Osteocyte (in vitro differentiated cells): ENCODE results near the gene TP53INP2. TPM values are rescaled to one million over a fixed set of nuclear protein-coding genes. Genes with fewer than 3 reads are reported as not detected.

ENCODE experiments used
- DNase-seq: peaks from one replicate; pipeline ENCODE4 v3.0.0; 2021; ENCODE audit warnings: mixed read lengths; ENCODE audit not compliant: unreplicated experiment; ENCODE audit errors: extremely low spot score
- H3K27ac Mint-ChIP-seq: one replicate; pipeline ENCODE4 v1.8.0; 2021; ENCODE audit warnings: mild to moderate bottlenecking, mixed read lengths; ENCODE audit not compliant: unreplicated experiment
- H3K27me3 Mint-ChIP-seq: one replicate; pipeline ENCODE4 v1.8.0; 2021; ENCODE audit warnings: mixed read lengths; ENCODE audit not compliant: unreplicated experiment
- H3K36me3 Mint-ChIP-seq: one replicate; pipeline ENCODE4 v1.8.0; 2021; ENCODE audit warnings: mixed read lengths; ENCODE audit not compliant: unreplicated experiment
- H3K4me1 Mint-ChIP-seq: one replicate; pipeline ENCODE4 v1.8.0; 2021; ENCODE audit warnings: mixed read lengths; ENCODE audit not compliant: unreplicated experiment
- H3K4me3 Mint-ChIP-seq: one replicate; pipeline ENCODE4 v1.8.0; 2021; ENCODE audit warnings: mild to moderate bottlenecking, moderate library complexity, mixed read lengths; ENCODE audit not compliant: unreplicated experiment
- H3K9me3 Mint-ChIP-seq: one replicate; pipeline ENCODE4 v1.8.0; 2021; ENCODE audit warnings: mixed read lengths; ENCODE audit not compliant: unreplicated experiment
- CTCF ChIP-seq: fragments of 200-600 bp; sonication (generic); IDR thresholded peaks from 2 replicates; pipeline ENCODE4 v1.5.0; 2021; ENCODE audit warnings: antibody characterized with exemption, mild to moderate bottlenecking, moderate library complexity
- total RNA-seq: library from RNA; stranded (reverse); gene quantifications from 2 replicates; pipeline ENCODE4 v1.2.1, GENCODE V29; 2021

Gene TP53INP2
- total RNA-seq, 1 donor from 2014 or later, result 34.3 TPM

- no peak overlapping the region for H3K27ac Mint-ChIP-seq
- no peaks in the 10 kb centered on the region for H3K4me1 Mint-ChIP-seq
- DNase-seq, result no peak
Observed at GRCh38 chr20:34683667-34684066, 20.5 kb upstream of the TP53INP2 start.

GRCh38 chr20:34689486-34689885 lies 14.7 kb upstream of the TP53INP2 start:
- no peak overlapping the region for H3K27ac Mint-ChIP-seq
- DNase-seq, result no peak
- no peaks in the 10 kb centered on the region for H3K27me3 Mint-ChIP-seq
- TF ChIP-seq CTCF, result no peak
- no peaks in the 10 kb centered on the region for H3K4me1 Mint-ChIP-seq
- H3K4me3 Mint-ChIP-seq, result no peak overlapping the region
- no peaks in the 10 kb centered on the region for H3K36me3 Mint-ChIP-seq
- no peaks in the 10 kb centered on the region for H3K9me3 Mint-ChIP-seq

More at GRCh38 chr20:34683667-34684066, 20.5 kb upstream of the TP53INP2 start:
- H3K27me3 Mint-ChIP-seq, result no peaks in the 10 kb centered on the region
- H3K9me3 Mint-ChIP-seq, result no peaks in the 10 kb centered on the region
- H3K36me3 Mint-ChIP-seq, result no peaks in the 10 kb centered on the region
- H3K4me3 Mint-ChIP-seq, result no peak overlapping the region
- TF ChIP-seq CTCF, result no peak

DNA sequence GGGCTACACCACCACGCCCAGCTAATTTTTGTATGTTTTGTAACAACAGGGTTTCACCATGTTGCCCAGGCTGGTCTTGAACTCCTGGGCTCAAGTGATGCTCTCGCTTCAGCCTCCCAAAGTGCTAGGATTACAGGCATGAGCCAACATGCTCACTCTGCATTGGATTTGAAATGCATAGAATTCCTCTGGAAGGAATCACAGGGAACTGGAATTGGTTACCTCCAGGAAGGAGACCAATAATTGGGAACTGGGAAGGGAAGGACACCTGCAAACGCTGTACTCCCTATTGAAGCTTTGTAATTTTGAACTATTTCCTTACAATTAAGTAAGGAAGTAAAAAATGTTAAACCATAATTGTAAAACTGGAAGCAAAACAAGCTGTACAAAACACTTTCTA lies 12.3 kb upstream of the TP53INP2 start:
- no peaks in the 10 kb centered on the region for H3K9me3 Mint-ChIP-seq

GRCh38 chr20:34693414-34693813 lies 10.7 kb upstream of the TP53INP2 start:
- Mint-ChIP-seq H3K4me3 (no peak overlapping the region), H3K9me3 (no peaks in the 10 kb centered on the region), H3K36me3 (no peaks in the 10 kb centered on the region), H3K27ac (no peak overlapping the region), H3K4me1 (no peaks in the 10 kb centered on the region), H3K27me3 (peaks cover 6% of the 10 kb centered on the region)
- no peak for DNase-seq
- no peak for TF ChIP-seq CTCF

More for the DNA sequence above, 12.3 kb upstream of the TP53INP2 start:
- no peaks in the 10 kb centered on the region for H3K36me3 Mint-ChIP-seq
- no peak overlapping the region for H3K4me3 Mint-ChIP-seq
- H3K27ac Mint-ChIP-seq, result no peak overlapping the region
- no peaks in the 10 kb centered on the region for H3K4me1 Mint-ChIP-seq
- H3K27me3 Mint-ChIP-seq, result peaks cover 6% of the 10 kb centered on the region
- TF ChIP-seq CTCF, result no peak
- DNase-seq, result no peak

GRCh38 chr20:34701405-34702085 lies 2.6 kb upstream of the TP53INP2 start:
- Mint-ChIP-seq H3K4me3 (peak overlapping the region; percentile 23), H3K4me1 (peaks cover 28% of the 10 kb centered on the region), H3K27ac (no peak overlapping the region), H3K36me3 (no peaks in the 10 kb centered on the region), H3K27me3 (no peaks in the 10 kb centered on the region), H3K9me3 (no peaks in the 10 kb centered on the region)
- no peak for TF ChIP-seq CTCF
- no peak for DNase-seq
